Muscle of arm (tissue), 14 donors: ENCODE results near the gene ERMARD. TPM values are rescaled to one million over a fixed set of nuclear protein-coding genes. Genes with fewer than 3 reads are reported as not detected.
A peak's percentile ranks its signal among the peaks of the same experiment; 100 is the strongest.

Source experiments
- DNase-seq: peaks from one replicate; pipeline ENCODE4 v3.0.0-alpha.2; 2013
- long read RNA-seq, 11 donors: transcript quantifications; one replicate each; lab custom pipeline, GENCODE V29; 2026
- polyA plus RNA-seq, 12 donors: library from polyadenylated mRNA; unstranded; fragments of 120-200 nt; gene quantifications; one replicate each; pipeline ENCODE4 v1.2.1, GENCODE V29; 2013; ENCODE audit not compliant: insufficient read length in 12 of 12

ERMARD gene
- polyA plus RNA-seq = 10 to 100 TPM in 11 of 12 donors, not detected in 1; 13.7 to 37.0 (median 21.4) TPM
- long read RNA-seq, donor 1, partial matches to known transcripts = 9 of 14 reads
- long read RNA-seq, donor 1, other reads (novel, unspliced or antisense) = 0 of 14 reads
- long read RNA-seq, donor 2 = 0 reads
- long read RNA-seq, donor 3, partial matches to known transcripts = 0 of 1 reads
- long read RNA-seq, donor 3, other reads (novel, unspliced or antisense) = 0 of 1 reads
- long read RNA-seq, donor 4, partial matches to known transcripts = 5 of 5 reads
- long read RNA-seq, donor 4, other reads (novel, unspliced or antisense) = 0 of 5 reads
- long read RNA-seq, donor 5, partial matches to known transcripts = 0 of 3 reads
- long read RNA-seq, donor 5, other reads (novel, unspliced or antisense) = 0 of 3 reads
- long read RNA-seq, donor 6 = 0 reads
- long read RNA-seq, donor 7, partial matches to known transcripts = 0 of 1 reads
- long read RNA-seq, donor 7, other reads (novel, unspliced or antisense) = 0 of 1 reads
- long read RNA-seq, donor 8 = 0 reads
- long read RNA-seq, donor 9, partial matches to known transcripts = 0 of 2 reads
- long read RNA-seq, donor 9, other reads (novel, unspliced or antisense) = 0 of 2 reads
- long read RNA-seq, donor 10 = 0 reads
- long read RNA-seq, donor 11, partial matches to known transcripts = 0 of 3 reads
- long read RNA-seq, donor 11, other reads (novel, unspliced or antisense) = 0 of 3 reads

- peak; percentile 95 for DNase-seq
Measured at GRCh38 chr6:169751242-169752073, at the start of gene ERMARD, which contains the start of gene DYNLT2. Gene ERMARD (plus strand): TSS chr6:169751622. CDS start chr6:169751658, 36 bp downstream. Gene DYNLT2 (minus strand): TSS chr6:169751572. CDS start chr6:169751458, 114 bp downstream.

DNA sequence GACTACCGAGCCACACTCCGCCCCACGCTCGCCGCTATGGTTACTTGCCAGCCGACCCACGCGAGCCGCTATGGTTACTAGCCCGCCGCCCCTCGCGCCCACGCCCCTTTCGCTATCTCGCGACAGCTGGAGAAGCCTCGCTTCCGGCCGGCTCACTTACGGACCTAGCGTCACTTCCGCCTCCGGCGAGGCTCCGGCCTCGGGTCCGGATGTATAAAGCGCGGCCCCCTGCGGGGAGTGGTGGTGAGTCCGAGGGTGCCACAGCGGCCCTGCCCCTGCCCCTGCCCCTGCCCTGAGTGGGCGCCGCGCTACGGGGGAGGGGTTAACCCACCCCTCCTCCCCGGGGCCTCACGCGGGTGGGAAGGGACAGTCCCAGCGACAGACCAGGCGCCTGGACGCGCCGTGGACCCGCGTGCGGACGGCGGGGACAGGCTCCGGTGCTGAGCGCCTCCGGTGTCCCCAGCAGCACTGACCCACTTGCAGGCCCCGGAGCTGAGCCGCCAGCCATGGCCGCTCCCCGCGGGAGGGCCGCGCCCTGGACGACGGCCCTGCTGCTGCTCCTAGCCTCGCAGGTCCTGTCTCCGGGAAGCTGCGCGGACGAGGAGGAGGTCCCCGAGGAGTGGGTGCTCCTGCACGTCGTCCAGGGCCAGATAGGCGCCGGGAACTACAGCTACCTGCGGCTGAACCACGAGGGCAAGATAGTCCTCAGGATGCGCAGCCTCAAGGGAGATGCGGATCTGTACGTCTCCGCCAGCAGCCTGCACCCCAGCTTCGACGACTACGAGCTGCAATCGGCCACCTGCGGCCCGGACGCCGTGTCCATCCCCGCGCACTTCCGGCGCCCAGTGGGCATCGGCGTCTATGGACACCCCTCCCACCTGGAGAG, 49.2 kb upstream of the ERMARD start, which contains the start of the genes C6orf120 and WDR27:
TSS of gene C6orf120 (plus strand) at position 173 of the 886 bp plus-strand sequence. CDS start at position 507, 334 bp downstream.
TSS of gene WDR27 (minus strand) at position 76 of the 886 bp plus-strand sequence. CDS start 13,024 bp downstream, outside the sequence.
- peak; percentile 96 for DNase-seq

DNA sequence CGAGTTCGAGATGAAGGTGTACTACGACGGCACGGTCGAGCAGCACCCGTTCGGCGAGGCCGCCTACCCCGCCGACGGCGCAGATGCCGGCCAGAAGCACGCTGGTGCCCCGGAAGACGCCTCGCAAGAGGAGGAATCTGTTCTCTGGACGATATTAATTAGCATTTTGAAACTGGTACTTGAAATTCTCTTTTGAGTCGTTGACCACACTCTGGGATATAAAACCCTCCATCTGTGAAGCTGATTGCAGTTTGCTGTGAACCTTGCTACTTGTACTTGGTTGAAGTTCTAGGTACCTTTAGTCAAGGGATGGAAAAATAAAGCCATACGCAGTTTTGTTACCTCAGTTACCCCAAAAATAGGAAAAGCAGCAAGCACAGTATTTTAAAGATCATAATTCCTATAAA, 48.6 kb upstream of the ERMARD start:
- no peak for DNase-seq

GRCh38 chr6:169707772-169708171, 43.6 kb upstream of the ERMARD start:
- DNase-seq = no peak

- no peak for DNase-seq
Measured at GRCh38 chr6:169709293-169709692, 42.1 kb upstream of the ERMARD start.

- DNase-seq = no peak
Measured at GRCh38 chr6:169710009-169710408, 41.4 kb upstream of the ERMARD start.

- DNase-seq = no peak
Measured at GRCh38 chr6:169714178-169714577, 37.2 kb upstream of the ERMARD start.

- DNase-seq = no peak
Measured at GRCh38 chr6:169714595-169714994, 36.8 kb upstream of the ERMARD start.

- DNase-seq = no peak
Measured at GRCh38 chr6:169719117-169719516, 32.3 kb upstream of the ERMARD start.

- no peak for DNase-seq
Measured at GRCh38 chr6:169720207-169720855, 31.1 kb upstream of the ERMARD start.

DNA sequence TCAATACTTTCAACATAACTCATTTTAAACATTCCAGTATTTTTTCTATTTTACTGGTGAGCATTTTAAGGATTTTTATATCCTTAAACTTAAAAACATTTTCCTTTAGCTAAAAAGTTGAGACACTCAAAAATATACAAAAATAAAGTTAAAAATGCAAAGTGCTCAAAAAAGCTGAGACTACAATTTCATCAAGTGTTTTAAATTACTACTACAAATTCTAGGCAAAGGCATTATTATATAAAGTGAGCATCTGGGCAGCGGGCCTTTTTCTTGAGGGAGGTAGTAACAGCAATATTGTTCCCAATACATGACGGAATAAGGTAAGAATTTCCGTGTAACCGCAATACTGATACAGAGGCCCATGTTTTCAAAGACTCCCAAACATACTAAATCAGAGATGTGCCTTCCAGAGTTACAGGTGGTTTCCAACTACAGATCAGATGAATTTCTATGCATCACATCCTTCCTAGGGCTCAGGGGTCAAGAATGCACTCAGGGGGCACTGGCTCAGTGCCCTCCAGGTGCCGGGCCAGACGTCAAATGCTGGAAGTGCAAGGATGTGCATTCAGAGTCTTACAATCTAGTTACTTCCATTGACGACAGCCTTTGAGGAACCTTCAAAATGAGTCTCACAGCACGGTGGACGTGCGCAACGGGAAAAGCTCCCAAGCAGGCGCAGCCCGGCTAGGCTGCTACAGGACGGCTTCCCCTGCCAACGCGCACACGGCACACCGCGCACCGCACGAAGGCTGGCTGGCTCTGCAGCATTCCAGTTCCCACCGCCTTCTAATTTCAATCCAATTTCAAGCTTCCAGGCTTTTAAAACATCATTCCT, 28.8 kb upstream of the ERMARD start:
- peak; percentile 40 for DNase-seq

DNA sequence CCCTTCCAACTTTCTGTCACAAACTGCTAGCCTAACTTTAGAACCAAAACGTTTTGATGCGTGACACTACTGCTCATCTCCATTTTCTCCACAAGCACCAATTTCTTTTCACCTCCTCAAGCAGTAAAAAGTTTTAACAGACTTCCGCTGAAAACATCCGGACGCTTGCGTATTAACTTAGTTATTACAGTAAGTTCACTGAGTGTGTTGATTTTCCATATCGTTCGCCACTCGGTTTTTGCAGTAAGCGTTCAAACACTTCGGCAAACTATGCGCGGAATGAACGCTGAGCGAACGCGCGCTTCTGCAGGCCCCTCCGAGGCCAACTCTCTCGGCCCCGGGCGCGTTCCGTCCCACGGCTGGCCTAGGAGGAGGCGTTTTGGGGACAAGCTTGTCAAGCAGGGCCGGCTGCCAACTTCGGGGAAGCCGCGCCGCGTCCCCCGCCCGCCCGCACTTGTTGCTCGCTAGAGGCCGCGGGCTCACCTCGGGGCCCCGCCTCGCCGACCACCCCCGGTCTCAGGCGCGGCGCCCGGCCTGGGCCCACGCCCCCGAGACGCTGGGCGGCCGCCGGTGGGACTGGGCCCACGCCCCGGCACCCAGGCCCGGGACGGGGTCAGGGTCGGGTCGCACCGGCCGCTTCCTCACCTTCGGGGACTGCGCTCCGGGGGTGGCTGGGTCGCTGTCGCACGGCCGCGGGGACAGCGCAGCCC, 28.1 kb upstream of the ERMARD start:
- peak; percentile 73 for DNase-seq

- no peak for DNase-seq
Measured at GRCh38 chr6:169723991-169724493, 27.4 kb upstream of the ERMARD start.

DNA sequence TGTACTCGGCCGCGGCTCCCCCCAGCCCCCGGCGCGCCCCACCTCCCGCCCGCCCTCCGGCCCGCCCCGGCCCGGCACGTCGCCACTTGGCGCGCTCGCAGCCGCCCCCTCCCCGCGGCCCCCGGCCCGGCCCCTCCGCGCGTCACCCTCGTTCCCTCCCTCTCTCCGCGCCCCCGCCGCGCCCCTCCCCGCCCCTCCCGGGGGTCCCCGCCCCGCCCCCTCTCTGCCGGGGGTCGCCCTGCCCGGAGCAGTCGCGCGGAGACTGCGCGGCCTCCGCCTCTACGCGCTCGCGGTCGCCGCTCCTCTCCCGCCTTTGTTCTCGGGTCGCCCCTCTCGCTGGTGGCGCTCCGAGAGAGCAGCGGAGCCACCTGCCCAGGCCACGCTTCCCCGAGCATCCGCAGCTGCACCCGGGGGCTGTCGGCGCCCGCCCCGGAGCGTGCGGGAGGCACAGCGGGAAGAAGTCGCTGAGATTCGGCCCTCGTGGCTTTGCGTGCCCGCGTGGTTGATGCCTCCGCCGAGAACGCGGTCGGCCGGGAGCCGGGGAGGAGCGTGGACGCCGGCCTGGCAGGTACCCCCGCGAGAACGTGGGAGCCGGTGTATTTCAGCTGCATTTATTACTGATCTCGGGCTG, 26.8 kb upstream of the ERMARD start, which contains the start of gene PHF10:
TSS of gene PHF10 (minus strand) at position 7 of the 631 bp plus-strand sequence. CDS start 569 bp downstream, outside the sequence.
- DNase-seq = peak; percentile 66

- no peak for DNase-seq
Measured at GRCh38 chr6:169725125-169726048, 26.0 kb upstream of the ERMARD start.

DNA sequence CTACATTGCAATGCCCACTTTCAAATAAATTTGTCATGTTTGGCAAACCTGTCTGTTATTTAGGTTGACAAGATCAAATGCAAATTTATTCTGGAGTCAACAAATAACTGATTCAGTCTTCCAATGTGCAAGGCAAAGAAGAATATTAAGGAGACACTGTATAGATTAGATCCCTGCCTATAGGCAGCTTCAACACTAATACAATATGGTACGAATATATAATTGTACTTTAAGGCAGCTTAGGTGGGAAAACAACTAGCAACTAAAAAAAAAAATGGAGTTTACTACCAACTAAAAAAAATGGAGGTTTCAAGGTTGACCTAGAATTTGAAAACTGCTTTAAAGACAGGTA, 25.4 kb upstream of the ERMARD start:
- DNase-seq = no peak
